ENCODE data around the gene TMEM88.
"Not testable (repeated sequence)": the region's sequence is repeated elsewhere in the genome, so short reads cannot be mapped to it uniquely, and the experiment has no call there.

The TMEM88 gene

DNA sequence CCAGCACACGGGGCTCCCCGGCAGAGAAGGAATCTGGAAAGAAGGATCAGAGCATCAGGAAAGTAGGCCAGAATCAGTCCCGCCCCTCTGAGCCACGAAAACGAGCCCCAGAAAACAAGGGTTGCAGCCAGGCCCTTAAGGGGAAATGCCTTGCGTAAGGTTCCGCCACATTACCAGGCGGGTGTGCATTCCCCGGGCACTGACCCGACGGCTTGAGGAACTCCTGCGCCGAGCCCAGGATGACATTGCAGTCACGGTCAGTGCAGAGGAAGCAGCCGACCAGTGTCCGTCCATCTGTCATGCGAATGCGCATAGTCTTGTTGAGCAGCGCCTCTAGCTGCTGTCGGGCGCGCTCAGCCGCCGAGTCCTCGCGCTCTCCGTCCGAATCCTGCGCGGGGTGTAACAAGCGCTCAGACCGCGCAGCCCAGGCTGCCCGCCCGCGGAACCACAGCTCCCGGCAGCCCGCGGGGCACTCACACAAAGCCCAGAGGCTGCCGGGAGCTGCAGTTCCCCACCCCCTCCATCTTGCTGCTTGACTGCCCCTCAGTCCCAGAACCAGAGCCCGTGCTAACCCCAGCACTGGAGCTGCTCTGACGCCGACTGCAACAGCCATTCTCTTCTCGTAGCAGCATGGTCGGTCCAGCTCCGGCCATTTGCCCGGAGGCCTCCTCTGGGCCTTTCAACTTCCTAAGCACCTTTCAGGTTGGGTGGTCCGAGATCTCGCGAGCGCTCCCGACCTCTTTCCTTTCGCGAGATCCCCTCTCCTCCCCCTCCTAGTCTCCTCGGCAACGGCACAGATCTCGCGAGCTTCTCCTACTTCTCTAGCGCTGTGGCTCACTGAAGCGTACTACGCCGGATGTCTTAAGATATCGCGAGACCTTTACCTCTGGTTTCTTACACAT, 2.2 kb downstream of the TMEM88 start, which contains the start of gene NAA38:
Gene NAA38, minus strand, starts transcription at position 749 of the 902 bp plus-strand sequence. Its CDS starts 96 bp downstream, at position 653.
- DNase-seq = peak; percentile 98

- peak; percentile 92 for DNase-seq
These were observed 3.1 kb downstream of the TMEM88 start, which contains the start of gene CYB5D1 for GRCh38 chr17:7857713-7858521. CYB5D1 (plus strand) TSS chr17:7858003; CDS start chr17:7858135, 132 bp downstream.

GRCh38 chr17:7858522-7858810, 3.6 kb downstream of the TMEM88 start:
- peak; percentile 7 for DNase-seq

- no peak for DNase-seq
These were observed 4.2 kb downstream of the TMEM88 start for GRCh38 chr17:7859028-7859427.

DNA sequence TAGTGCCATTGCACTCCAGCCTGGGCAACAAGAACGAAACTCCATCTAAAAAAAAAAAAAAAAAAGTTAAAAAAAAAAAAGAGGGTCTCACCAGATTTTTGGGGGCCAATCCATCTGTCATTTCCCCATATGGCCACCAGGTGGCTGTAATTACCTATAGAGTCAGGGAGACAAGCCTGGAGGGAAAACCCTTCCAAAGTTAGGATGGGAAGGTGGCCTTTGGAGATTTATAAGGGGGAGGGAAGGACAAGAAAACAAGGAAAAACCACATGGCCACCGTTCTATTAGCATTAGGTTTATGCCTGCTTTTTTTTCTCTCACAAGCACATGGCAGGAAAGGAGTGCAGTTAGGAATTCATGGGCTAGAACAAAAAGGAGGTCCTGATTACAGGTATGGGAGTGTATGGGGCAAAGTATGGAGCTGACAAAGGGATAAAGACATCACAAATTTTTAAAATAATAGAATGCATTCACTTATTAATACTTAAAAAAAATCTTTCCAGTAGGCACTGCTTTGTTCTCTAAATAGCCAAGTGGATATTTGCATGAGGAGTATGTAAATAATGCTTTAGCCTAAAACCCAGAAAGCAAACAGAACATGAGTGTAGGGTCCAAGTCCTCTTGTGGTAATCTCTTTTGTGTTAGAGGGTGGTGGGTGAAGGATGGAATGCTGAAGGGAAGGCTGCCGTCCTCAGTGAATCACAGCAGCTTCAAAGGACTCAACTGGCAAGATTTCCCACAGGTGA, 8.0 kb downstream of the TMEM88 start:
- peak; percentile 22 for DNase-seq

- not testable (repeated sequence) for DNase-seq
These were observed 9.5 kb downstream of the TMEM88 start for GRCh38 chr17:7864384-7864783.

GRCh38 chr17:7864995-7865650, 10.3 kb downstream of the TMEM88 start:
- DNase-seq = no peak

GRCh38 chr17:7867881-7868329, 13.0 kb downstream of the TMEM88 start:
- no peak for DNase-seq

DNA sequence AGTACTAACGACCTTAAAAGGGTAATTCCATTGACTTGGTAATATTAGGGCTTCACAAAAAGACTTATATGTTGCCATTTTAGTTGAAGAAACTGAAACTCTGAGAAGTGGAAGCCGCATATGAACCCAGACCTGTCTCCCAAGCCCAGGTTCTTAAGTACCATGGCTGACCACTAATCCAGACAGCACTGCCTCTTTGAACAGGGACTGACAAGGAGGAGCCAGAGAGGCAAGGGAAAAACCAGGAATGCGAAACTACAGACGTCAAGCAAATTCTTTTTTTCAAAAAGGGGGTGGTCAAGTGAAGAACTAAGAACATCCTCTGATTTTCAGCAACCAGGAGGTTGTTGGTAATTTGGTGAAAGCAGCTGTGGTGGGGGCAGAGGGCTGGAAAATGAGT, 18.2 kb downstream of the TMEM88 start:
- DNase-seq = no peak

GRCh38 chr17:7875804-7876370, 21.0 kb downstream of the TMEM88 start:
- no peak for DNase-seq

- no peak for DNase-seq
These were observed 23.4 kb downstream of the TMEM88 start for GRCh38 chr17:7878234-7878633.

GRCh38 chr17:7880076-7880868, 25.4 kb downstream of the TMEM88 start:
- no peak for DNase-seq

DNA sequence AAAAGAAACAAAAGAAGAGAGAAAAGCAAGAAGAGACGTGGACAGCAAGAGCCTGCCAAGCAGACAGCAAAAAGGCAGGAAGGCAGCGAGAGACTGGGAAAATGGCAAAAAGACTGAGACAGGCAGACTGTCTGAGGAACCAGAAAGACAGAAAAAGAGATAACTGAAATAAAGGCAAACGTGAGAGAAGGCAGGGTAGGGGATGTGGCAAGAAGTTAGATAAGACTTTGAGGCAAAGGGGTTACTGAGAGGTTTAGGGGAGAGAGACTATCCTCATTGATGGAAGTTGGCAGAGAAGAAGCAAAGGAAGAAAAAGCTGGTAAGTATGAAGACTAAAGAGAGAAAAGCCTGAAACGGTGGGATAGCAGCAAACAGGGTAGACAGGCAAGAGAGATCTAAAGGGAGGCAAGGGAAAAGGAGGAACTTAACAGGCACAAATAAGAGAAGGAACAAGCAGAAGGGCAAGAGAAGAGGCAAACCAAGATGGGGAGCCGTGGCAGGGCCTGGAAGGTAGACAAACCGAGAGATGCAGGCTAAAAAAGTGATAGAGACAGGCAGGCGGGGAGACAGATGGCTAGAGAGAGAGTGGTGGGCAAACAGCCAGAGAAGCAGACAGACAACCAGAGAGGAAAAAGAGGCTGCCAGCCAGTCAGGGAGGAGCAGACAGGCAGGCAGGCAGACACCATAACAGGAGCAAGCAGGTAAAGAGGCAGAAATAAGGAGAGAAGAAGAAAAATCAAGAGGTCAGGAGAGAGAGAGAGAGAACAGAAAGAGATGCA, 26.6 kb downstream of the TMEM88 start:
- no peak for DNase-seq

DNA sequence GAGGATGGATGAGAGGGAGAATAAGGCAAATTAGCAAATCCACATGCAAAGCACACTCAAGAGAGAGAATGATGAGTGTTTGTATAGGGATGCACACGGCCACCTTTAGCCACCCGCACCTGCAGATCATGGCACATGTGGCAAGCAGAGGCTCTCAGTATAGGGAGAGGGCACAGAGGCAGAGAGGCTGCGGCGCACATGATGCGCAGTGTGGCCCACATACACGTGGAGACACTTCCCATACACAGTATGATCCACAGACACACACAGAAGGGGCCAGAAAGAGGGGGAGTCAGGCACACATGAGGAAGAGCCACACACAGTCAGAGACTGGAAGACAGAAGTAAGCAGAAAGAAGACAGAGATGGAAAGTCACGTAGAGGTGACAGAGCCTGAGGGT, 27.2 kb downstream of the TMEM88 start:
- no peak for DNase-seq

GRCh38 chr17:7882629-7883028, 27.8 kb downstream of the TMEM88 start:
- no peak for DNase-seq

DNA sequence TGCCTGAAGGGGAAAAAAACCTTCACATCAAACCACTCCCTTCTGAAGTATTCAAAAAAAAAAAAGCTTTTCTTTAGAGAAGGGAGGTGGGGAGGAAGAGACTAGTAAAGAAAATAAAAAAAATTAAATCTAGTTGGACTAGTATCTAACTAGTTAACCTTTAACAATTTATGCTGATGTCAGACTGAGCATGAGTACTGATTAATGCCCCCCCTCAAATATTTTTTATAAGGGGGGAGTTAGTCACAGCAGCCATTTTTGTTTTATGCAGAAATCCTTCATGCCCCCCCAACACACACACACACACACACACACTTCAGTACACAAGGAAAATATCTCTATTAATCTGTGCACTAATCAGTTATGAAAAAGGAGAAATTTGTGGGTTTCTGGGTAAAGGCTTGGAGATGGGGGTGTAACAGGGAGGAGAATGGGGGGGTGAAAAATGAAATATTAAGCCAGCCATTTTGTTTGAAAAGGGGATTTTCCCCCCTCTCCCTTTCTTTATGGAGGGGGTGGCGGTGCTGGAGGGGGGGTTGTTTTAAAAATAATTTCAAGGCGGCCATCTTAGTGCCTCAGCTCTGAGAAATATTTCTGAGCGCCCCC, 29.0 kb downstream of the TMEM88 start:
- DNase-seq = no peak

DNA sequence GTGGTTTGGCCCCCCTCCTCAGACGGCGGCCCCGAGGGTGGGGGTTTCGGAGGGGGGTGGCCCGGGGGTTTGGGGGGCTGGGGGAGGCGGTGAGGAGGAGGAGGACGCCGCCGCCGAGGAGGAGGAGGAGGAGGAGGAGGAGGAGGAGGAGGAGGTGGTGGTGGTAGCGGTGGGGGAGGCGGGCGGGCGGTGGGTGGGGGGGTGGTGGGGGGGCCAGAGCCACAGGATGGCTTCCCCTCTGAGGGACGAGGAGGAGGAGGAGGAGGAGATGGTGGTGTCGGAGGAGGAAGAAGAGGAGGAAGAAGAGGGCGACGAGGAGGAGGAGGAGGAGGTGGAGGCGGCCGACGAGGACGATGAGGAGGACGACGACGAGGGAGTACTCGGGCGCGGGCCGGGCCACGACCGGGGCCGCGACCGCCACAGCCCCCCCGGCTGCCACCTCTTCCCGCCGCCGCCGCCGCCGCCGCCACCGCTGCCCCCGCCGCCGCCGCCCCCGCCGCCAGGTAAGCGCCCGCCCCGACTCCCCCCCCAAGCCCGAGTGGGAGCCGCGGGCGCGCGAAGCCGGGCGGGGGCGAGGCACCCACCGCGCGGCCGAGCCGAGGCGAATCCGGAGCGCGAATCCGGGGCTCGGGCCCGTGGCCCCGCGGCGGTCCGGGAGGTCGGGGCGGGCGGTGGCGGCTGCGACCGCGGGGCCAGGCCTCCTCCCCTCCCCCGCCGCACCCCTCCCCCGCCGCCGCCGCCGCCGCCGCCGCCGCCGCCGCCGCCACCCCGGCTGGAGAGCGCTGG, 29.9 kb downstream of the TMEM88 start:
- DNase-seq = no peak

DNA sequence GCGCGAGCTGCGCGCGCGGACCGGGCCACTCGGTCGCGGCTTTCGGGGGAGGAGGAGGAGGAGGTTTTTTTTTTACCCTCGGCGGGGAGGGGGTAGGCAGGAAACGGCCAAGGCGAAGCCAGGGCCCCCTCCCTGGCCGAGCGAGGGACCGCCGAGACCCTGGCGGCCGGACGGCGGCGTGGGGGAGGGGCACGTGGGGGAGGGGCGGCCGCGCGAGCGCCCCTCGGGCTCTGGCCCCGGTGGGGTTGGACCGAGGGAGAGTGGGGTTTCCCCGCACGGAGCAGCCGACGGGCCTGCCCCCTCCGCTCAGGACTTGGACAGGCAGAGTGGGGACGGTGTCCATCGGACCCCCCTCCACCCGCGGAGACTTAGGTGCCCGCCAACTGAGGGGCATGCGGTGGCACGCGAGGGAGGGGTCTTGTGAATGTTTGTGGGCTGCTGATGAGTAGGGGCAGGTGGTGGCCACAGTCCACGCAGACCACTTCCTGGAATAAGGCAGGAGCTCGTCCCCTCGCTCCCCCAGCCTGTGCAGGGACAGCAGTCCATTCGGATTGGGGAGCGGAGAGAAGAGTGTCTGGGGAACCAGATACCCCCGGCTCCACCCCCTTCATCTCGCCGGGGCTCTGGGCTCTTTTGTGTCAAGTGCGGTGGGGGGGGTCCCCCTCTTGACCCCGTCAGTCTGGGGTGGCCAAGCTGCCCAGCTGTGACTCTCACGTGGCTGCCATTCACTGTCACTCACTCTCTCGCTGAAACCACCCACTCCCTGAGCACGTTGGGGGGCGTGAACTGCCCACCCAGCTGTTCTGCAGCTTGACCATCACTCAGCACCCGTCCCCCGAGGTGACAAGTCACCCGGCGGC, 30.7 kb downstream of the TMEM88 start:
- DNase-seq = no peak
